Astrocyte of the spinal cord (primary cell): Measurements from ENCODE around the gene TECRL.

ENCODE experiments used
- DNase-seq: peaks from one replicate; pipeline ENCODE4 v3.0.0; 2011; ENCODE audit warnings: low read depth, low spot score
- H3K4me3 ChIP-seq: 2 replicates; pipeline ENCODE4 v1.5.1; 2011; ENCODE audit warnings: low read depth, mild to moderate bottlenecking, low read length, moderate library complexity
- in situ Hi-C: cut with HindIII; loops from 2 replicates; pipeline ENCODE4 v1.10.0; 2017; ENCODE audit warnings: low sequenced_read_pairs
- TF ChIP-seq, protein P1 (sequence below): IDR thresholded peaks from 2 replicates; pipeline ENCODE4 v1.5.1; 2012; ENCODE audit warnings: low read depth, mild to moderate bottlenecking, low read length, inconsistent platforms

TECRL gene

DNA sequence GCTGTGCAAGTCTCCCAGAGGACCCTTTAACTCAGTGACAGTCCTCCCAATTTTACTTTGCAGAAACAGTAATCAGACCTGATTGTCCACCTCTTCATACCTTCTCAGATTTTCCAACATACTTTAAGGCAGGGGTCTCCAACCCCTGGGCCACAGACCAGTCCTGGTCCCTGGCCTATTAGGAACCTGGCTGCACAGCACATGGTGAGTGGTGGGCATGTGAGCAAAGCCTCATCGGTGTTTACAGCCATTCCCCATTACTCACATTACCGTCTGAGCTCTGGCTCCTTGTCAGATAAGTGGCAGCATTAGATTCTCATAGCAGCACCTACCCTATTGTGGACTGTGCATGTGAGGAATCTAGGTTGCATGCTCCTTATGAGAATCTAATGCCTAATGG is 74.3 kb downstream of the TECRL start:
- in situ Hi-C loops = no loop called here
- TF ChIP-seq, protein P1, sequence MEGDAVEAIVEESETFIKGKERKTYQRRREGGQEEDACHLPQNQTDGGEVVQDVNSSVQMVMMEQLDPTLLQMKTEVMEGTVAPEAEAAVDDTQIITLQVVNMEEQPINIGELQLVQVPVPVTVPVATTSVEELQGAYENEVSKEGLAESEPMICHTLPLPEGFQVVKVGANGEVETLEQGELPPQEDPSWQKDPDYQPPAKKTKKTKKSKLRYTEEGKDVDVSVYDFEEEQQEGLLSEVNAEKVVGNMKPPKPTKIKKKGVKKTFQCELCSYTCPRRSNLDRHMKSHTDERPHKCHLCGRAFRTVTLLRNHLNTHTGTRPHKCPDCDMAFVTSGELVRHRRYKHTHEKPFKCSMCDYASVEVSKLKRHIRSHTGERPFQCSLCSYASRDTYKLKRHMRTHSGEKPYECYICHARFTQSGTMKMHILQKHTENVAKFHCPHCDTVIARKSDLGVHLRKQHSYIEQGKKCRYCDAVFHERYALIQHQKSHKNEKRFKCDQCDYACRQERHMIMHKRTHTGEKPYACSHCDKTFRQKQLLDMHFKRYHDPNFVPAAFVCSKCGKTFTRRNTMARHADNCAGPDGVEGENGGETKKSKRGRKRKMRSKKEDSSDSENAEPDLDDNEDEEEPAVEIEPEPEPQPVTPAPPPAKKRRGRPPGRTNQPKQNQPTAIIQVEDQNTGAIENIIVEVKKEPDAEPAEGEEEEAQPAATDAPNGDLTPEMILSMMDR = no peak
- no peak overlapping the region for H3K4me3 ChIP-seq
- DNase-seq = no peak

DNA sequence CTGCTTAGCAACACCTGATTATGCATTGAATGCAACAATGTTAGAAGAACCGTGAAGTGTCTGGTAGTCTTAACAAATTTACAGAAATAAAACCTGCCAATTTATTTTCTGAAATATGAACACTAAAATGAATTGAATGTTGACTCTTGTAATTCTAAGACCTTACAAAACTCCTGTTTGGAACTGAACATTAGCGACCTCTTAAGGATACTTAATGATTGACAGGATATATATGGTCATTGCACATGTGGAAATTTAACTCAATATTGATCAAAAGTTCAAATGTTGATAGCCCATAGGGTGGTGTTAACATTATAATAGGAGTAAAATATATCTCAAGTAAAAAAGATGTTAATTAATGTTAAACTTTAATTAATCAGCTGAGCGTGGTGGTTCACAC is 79.1 kb downstream of the TECRL start:
- TF ChIP-seq, protein P1 = no peak
- in situ Hi-C loops = no loop called here
- no peak for DNase-seq
- no peak overlapping the region for H3K4me3 ChIP-seq

DNA sequence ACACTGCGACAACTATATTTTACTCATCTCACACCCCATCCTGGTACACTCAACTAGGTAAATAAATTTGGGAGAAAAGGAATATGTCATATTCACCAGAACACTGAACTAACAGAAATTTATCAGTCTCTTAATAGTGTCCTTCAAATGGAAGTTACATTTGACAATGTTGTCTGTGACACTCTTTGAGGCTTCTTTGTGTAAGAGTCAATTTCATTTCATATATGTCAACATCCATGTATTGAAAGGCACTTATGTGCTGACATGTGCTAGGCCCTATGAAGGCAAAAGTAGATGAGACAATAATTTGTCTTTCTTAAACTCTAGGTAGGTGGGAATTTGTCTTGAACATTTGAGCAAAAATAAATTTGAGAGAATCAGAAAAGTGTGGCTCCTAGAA is 82.0 kb downstream of the TECRL start:
- no peak overlapping the region for H3K4me3 ChIP-seq
- DNase-seq = no peak
- TF ChIP-seq, protein P1 = no peak
- in situ Hi-C loops = no loop called here

DNA sequence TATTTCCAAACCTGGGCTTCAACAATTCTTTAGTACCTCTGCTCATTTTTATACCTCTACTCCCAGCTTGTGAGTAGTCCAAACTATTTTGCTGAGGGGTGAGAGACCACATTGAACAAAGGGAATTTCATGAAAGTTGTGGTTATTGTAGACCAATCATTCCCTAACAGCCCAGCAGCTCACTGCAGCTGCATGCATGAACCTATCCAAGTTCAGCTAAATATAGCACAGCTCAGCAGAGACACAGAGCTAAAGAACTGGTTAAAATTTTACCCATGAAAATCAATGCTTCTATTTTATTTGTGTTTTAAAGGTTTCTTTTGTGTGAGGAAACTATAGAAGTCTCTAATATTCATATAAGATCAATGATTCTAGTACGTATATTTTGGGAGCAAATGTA is 82.7 kb downstream of the TECRL start:
- TF ChIP-seq, protein P1 = no peak
- no peak for DNase-seq
- in situ Hi-C loops = no loop called here
- no peak overlapping the region for H3K4me3 ChIP-seq

DNA sequence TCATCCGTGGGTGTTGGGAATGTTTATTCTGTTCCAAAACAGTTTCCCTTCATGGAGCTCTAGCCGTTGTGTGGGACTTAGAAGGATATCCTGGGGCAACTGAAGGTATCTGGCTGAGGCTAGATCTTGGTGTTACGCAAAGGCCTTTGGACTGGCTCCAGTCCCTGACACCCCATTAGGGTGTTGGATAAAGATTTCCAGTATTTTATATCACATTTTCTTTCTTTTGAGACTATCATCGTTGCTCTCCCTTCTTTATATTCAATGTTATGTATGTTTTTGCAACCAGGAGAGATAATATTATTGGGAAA is 103.0 kb downstream of the TECRL start:
- TF ChIP-seq, protein P1 = no peak

DNA sequence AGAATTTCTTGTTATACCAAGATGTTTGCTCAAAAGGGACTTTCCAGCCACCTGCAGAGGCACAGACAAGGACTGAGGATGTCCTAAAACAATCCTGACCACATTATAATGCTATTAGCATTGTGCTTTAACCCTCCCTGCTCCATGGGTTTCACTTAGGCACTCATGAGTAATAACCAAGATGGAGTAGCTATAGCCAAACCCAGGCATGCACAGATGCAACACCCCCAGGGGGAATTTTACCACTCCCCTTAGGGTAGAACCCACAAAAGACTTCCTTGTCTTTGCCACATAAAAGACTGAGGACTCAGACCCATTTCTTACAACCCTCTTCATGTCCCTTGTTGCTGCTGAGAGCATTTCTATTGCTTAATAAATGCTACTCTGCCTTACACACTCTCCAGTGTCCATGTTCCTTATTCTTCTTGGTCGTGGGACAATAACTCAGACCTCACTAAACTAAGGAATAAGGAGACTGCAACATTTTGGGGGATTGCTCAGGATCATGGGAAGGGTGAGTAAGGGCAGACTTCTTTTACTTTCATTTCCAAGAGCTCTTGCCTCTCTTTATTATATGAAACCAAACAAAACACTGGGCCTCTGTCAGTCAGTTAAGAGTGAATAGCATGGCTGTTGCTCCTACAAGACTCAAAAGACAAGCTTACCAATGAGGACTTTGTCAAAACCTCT is 103.5 kb downstream of the TECRL start:
- no peak for DNase-seq
- TF ChIP-seq, protein P1 = no peak
- H3K4me3 ChIP-seq = no peak overlapping the region
- in situ Hi-C loops = no loop called here

More for the DNA sequence above, 103.0 kb downstream of the TECRL start:
- H3K4me3 ChIP-seq = no peak overlapping the region
- no peak for DNase-seq
- in situ Hi-C loops = no loop called here
